NCI-H1105 treated with DMSO at 0.1 percent for 48 hours (cell line): Measurements from ENCODE around the gene ERN1.

Experiments
- DNase-seq: peaks from one replicate; lab custom pipeline; 2025; lab: John Stamatoyannopoulos, UW

Gene ERN1

DNA sequence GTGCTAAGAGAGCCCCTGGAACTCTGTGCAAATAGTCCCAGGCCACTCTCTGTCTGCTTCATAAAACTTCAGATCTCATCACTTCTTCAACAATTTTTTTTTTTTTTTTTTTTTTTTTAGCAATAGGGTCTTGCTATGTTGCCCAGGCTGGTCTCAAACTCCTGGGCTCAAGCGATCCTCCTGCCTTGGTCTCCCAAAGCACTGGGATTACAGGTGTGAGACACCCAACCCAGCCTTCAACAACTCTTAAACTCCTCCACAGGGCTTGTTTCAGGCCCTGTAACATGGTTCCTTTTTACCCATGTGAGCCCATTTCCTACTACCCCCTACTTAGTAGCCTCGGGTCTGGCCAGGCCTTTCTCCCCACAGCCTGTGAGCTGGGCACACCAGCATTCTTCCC is 70.2 kb downstream of the ERN1 start:
- DNase-seq: no peak

DNA sequence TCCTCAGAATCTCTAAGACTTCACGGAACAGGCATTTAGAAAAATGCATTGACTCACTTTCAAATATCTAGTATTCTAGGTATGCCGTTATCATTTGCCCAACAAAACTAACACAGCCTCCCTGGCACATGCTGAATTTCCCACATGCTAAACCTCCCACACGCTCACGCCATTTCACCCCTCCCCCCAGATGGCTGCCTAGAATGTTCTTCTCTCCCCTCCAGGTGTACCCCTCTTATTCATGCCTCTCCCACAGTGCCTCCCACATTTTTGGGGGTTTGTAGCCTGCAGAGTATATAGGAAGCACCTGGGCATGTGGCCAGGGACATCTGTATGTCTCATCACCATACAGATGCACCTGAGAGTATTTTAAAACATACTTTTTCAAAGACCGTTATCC is 71.3 kb downstream of the ERN1 start:
- DNase-seq: no peak

DNA sequence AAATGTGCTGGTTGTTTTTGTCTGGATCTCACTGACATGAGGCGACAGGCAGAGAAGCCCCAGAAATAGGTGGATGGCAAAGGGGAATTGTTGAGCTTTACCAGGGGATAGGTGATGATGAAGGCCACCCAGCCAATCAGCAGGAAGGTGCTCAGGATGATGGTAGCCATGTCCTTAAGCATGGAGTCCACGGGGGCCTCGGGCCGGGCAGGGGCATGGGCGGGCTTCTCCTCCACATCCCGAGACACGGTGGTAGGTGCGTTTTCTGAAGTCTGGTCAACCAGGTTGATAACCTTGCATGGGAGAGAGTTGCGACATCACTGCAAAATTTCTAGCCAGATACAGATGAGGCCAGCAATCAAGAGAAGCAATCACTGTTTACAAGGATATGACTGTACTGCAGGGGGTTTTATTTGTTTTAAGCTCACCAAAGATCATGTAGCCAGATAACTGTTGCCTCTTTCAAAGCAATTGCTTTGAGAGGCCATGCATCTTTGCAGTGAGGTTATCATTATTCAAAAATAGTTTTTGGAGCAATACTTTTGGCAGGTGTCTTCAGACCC is 72.2 kb downstream of the ERN1 start:
- no peak for DNase-seq

DNA sequence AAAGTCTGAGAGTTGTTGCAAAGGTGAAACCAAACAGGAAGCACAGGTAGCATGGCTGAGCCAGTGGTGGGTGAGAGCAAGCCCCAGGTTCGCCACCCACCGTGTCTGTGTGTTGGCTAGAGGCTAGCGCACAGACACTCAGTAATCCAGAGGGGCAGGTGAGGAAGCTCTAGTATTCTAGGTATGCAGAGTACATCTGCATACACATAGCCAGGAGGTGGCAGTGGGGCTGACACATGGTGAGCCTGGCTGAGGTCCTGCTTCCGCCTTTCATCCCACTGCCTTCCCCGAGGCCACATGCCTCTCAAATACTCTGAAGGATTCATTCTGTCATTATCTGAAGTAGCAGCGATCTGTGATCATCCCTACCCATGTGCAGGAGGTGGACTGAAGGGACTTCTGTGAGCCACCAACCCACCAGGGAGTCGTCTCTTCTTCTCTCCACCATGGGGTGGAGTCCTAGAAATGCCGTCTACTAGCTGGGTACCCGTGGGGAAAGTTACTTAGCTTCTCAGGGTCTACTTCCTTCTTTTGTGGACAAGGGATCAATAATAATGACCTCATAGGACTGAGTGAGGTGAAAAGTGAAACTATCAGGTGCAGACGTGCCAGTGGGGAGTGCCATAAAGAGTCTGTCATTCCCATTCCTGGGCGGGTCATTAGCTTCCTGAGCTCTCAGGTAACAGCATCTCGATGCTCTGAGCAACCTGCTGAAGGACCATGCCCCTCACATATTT is 73.5 kb downstream of the ERN1 start:
- DNase-seq: no peak

DNA sequence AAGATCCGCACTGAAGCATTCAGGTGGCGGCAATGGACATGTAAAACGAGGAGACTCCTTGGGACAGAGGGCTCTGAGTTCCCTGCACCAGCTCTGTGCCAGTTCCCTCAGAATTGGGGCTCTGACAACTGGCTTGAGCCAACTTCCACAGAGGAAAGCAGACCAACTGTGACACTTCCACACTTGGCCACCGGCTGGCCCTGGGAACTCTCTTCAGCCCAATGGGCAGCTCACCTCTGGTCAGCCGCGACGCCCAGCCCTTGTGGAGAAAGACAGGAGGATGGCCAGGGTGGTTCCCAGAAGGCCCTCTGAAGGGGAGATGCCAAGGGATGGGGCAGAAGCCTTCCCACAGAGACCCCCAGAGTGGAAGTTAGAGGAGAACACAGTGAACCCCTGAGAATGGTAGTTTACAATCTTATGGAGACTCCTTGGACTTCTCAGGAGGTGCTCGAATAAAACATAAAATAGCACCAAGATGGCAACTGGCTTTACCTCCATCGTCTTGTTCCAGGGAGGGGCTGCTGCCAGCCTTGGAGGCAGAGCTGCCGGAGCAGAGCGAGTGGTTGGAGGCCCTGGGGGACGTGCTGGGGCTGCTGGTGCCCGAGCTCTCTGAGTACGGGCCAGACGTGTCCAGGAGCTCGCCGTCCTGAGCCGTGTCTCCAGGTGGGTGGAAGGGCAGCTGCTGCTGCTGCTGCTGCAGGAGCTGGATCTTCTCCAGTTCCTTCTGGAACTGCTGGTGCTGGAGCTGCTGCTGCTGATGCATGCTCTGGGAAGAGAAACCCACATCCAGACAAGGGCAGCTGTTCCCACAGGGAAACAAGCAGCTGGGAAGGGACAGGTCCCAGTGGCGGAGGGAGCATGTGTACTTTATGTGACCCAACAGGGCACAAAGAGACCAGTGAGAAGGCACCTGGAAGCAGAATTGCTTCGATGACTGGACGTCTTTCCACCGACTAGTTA is 74.5 kb downstream of the ERN1 start:
- no peak for DNase-seq

DNA sequence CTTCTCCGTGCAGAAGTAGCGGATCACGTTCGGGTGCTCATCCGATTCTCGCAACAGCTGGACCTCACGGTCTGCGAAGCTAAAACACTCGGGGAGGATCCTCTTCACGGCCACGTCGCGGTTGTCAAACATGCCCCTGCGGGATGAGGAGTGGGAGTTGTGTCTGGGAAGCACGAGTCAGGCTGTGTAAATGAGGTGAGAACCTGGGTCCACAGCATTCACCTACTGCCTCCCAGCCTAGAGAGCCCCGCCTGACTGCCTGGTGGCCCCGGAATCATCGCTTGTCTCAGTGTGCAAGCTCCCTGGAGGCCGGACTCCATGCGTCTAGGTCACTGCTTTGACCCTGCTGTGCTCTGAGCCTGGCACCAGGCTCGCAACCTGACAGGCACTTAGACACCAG is 75.6 kb downstream of the ERN1 start:
- DNase-seq: no peak

DNA sequence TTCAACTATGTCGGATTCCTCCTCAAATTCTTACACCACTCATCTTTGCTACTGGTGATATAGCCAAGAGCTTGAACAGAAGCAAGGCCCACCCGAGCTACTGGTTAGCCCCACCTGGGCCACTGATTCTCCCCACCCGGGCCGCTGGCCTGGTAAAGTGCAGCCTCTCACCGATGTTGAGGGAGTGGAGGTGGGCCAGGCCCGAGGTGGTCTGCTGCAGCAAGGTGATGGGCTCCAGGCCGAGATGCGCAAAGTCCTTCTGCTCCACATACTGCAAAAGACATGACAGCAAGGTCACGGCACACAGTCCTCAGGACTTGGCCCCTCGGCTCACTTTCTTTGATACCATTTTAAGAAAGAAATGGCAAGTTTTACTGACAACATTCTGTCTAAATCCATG is 76.8 kb downstream of the ERN1 start:
- DNase-seq: no peak

DNA sequence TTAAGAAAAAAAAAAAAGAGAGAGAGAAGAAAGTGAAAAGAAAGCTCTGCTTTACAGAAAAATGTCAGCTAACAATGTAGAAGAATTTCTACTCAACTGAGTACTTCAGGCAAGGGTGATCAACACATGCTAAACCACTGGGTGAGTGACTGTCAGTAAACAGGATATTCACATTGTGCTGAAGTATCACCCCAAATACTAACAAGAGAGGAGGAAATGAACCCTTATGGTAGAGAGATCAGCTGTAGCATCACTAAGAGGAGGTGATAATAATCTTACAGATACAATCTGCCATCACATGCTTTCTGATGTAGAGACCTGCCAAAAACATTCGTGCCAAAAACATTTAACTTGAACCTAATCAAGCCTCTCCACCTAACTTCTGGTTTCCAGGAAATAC is 78.8 kb downstream of the ERN1 start:
- DNase-seq: no peak

DNA sequence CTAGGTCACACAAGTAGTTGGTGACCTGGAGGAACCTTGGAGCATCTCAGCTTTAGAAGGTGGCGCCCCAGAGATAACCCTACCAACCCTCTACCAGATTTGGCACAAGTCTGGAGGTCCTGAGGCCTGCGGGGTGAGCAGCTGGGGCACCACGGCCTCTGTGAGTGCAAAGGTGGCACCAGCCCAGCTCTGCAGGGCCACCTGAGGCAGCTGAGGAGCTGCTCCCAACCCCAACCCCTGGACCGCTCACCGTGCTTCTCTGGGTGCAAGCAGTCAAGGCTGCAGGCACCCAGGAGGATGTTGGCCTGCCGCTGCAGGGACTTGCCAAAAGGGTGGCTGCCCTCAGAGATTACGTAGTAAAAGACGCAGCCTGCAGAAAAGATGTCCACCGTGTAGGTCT is 81.1 kb downstream of the ERN1 start:
- no peak for DNase-seq

DNA sequence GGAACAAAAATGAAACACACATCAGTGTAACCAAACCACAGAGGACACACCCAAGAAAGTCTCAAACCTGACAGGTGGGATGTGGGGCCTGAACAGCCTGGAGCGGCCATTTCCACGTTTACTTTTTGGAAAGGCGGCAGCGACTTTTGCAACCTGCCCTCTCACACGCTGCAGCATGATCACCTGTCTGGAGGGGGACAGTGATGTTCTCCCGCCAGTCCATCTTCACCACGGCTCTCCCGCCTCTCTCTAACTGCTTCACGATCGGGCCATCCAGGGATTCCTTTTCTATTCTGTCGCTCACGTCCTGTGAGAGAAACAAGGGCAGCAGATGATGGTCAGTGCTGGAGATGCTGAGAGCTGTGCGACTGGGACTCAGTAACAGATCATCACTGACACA is 84.8 kb downstream of the ERN1 start:
- DNase-seq: no peak

DNA sequence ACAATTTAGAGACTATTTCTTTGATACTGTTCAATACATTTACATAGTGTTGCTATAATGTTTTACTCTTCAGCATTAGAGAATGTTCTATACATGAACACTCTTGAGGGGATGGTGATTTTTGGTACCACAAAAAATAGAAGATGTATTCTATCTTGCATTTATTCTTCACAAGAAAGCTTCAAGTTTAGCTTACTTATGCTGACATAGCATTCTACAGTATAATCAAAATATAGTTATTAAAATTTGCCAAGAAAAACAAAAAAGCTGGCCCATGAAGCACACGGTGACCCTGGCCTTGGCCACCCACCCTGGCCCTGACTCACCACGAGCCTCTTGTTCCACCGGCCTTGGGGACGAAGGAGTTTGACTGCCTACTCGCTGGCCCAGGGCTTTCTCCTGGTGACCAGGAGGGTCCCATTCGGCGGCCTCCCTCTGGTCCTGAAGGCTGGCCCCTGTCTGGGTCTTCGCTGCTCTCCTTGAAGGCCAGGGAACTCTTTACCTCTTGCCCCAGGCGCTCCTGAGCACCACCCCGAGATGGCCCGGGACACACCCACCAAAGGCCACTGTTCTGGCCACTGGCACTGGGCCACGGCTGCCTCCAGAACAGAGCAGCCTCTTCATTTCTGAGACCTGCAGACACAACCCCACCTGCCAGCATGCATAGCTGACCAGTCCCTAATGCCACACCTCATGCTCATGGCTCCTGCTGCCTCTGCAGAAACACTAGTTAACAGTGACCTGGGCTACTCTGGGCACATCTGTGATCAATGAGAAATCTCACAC is 87.1 kb downstream of the ERN1 start:
- DNase-seq: no peak

DNA sequence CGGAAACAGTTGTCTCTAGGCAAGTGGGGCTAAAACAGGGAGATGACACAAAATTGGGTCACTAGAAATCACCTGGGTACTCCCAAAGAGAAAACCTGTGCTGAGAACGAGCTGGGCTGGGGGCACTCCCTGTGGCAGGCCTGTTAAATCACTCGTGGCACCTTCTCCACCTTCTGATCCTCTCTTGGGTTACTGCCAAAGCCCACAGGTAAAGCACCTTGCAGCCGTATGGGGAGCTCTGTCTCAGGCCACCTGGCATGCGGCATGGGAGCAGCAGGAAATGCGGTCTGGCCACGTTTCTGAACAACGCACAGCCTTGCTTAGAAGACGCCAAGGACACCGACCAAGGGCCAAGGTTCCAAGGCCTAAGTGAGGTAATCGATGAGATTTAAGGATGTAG is 88.0 kb downstream of the ERN1 start:
- no peak for DNase-seq

DNA sequence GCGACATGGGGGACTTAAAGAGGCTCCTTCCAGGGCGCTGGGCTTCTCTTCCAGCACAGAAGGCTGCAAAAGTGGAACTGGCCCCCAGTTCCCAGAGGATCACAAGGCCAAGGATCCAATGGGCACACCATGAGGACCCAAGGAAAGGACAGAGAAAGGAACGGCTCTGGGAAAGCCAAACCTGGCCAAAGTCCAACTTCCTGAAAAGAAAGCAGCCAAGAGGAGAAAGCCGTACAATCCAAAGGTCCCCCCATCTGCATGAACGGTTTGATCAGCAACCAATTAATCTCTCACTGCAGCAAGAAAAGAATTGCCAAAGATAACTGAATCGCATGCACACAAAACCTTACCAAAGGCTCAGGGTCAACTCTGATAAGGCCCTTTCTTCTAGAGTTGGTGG is 89.7 kb downstream of the ERN1 start:
- no peak for DNase-seq

DNA sequence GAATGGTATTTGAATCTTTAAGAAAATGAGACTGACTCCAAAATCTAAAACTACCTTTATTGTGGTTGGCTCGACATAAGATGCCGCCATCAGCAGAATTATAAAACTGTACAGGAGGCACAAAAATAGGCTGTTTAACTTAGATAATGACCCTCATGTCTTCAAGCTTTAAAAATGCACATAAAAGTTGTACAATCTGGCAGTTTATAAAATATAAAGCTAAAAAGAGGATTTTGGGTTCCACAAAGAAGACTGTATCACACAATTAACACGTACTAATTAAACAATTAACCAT is 90.9 kb downstream of the ERN1 start:
- no peak for DNase-seq

DNA sequence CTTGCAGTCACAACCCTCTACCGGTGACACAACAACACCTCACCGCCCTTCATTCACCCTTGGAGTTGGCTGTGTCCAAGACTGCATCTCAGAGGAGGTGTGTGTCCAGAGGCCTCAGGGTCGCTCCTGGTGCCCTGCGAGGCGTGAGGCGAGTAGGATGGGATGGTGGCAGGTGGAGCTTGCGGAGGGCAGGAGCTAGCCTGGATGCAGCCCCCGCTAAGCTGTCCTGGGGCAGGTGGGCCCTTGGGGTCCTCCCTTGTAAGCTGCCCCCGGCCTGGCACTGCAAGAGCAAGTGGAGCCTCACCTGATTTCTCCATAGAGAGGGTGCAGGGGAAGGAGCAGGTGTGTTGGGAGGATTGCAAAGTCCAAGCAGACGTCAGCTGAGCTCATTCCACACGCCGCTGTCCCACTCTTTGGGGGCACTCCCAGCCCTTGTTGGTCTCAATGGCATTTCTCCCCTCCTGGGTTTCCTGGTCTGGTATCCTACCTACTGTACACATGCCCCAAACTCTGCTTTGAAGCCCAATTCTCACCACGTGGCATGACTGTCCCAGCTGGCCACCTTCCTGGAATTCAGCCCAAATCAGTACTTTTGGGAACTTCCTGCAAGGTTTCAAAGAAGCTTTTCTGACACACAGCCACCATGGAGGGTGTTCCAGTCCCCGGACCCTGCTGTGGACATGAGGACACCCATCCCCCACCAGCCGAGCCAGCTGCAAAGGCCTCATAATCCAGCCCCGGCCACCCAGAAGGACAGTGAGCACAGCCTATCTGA is 91.4 kb downstream of the ERN1 start:
- DNase-seq: no peak

DNA sequence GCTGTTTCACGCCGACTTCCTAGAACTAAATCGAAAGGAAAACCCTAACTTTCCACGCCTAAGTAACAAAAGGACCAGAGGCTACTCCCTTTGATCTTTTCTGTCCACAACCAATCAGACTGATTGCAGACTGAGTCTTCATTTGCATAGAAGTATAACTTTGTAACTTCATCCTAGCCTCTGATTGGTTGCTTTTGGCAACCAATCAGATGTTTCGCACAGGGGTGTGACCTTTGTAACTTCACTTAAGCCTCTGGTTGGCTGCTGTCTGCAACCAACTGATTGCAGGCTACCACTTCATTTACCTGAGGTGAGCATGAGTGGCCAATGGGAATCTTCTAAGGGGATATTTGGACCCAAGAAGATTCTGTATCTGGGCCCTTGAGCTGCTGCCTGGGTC is 92.1 kb downstream of the ERN1 start:
- no peak for DNase-seq

DNA sequence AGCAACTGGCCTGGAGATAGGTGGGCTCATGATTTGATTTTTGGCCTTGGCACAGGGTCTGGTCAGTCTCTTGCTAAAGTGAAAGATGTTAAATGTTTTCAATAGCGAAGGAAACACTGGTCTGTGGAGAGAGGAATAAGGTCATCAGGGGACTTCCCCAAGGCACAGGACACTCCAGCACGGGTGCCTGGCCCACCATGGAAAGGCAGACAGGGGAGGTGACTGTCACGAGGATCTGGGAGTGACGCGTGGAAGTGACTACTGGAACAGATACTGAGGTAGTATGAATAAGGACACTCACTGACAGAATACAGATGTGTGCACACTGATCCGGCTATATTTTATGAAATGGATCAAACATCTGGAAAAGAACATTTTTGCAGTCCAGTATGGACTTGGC is 92.8 kb downstream of the ERN1 start:
- DNase-seq: no peak

DNA sequence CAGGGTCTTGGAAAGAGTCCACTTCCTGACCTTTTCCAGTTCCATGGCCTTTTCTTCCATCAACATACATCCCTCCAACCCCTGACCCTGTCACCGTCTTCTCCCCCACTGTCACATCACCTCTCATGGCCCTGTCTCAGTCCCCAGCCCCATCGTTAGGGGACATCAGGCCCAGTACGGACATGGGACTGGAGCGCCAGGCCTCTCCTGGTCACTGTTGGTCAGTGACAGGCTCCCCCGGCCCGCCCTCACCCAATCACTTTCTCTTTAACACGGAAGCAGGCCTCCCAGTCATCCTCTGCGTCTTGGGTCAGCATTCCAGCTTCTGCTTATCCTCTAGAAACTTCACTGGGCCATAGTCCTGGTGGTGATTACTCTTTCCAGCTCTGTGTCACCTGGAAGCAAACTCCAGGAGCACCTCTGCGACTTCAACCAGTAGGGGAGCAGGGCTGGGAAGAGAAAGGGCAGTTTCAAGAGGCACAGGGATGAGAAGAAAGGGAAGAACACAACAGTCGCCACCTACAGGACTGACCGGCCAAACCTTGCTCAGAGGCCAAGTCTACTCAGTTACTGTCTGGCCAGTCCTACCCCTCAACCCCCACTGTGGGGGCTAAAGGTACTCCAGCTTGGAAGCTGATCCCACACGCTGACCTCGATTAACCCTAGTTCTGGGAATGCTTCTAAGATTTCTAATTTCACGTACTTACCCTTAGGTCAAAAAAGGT is 93.6 kb downstream of the ERN1 start:
- DNase-seq: no peak

DNA sequence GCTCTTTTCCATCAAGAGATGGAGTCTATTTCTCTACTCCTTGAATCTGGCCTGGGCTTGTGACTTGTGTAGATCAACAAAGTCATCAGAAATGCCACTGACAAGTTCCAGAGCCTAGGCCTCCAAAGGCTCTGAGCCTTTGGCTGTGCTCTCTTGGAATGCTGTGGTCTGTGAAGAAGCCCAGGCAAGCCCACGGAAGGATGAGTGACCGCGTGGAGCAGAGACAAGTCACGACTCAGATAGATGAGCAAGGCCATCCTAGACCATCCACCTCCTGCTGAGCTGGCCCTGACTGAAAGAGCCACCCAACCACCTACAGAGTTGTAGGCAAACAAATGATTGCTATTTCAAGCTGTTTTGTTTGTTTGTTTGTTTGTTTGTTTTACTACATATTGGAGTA is 97.9 kb downstream of the ERN1 start:
- DNase-seq: no peak

DNA sequence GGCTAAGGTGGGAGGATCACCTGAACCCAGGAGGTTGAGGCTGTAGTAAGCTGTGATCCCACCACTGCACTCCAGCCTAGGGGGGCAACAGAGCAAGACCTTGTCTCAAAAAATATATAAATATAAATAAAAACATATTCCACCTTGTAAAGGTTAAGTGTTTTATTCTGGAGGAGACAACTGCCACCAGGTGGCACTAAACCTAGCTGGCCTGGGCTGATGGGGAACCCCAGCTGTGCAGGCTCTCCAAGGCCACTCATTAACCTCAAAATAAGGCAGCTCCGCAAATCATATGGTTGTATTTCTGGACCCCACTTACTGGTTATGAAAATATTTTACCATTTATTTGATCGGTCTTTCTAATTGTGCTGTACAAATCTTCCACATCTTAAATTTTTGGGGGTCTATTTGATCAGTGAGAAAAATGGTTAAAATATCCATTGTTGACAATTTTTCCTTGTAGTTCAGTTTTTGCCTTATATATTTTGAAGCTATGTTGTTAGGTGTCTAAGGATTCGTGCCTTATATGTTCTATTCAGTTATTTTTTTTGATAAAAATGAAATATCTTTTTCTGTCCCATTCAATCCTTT is 101.0 kb downstream of the ERN1 start:
- peak; percentile 18 for DNase-seq
